K562 (cell line): Measurements from ENCODE around the gene SHISA8. TPM values are rescaled to one million over a fixed set of nuclear protein-coding genes. Genes with fewer than 3 reads are reported as not detected.

Experiments used
- CBX2 ChIP-seq: fragments of 200-600 bp; sonication (generic); IDR thresholded peaks from one replicate; pipeline ENCODE4 v1.6.1; 2012; ENCODE audit warnings: mild to moderate bottlenecking, low read length, inconsistent platforms; ENCODE audit not compliant: insufficient read depth, poor library complexity, severe bottlenecking
- CHD7 ChIP-seq: fragments of 200-600 bp; sonication (generic); IDR thresholded peaks from one replicate; pipeline ENCODE4 v1.6.1; 2012; ENCODE audit warnings: mild to moderate bottlenecking, low read depth, low read length, inconsistent platforms
- KHSRP ChIP-seq: fragments of 450-650 bp; IDR thresholded peaks from 2 replicates; pipeline ENCODE4 v1.6.1; 2017
- MBD2 ChIP-seq: sonication (generic); IDR thresholded peaks from 2 replicates; pipeline ENCODE4 v1.6.1; 2016; ENCODE audit warnings: low read depth, borderline replicate concordance
- MYC ChIP-seq, 2 experiments: fragments of 250-450 bp in 1 of 2; sonication (Bioruptor Pico) in 1 of 2; IDR thresholded peaks; 2 replicates each; pipeline versions ENCODE4 v1.5.1 to v1.6.1; 2012 to 2021; ENCODE audit warnings: low read depth in 2 of 2, borderline replicate concordance in 1 of 2, improper control_type of control experiment in 1 of 2, low read length in 1 of 2, mild to moderate bottlenecking in 1 of 2, moderate library complexity in 1 of 2
- REST ChIP-seq, 2 experiments: fragments of 450-650 bp; formaldehyde crosslinking in 1 of 2; IDR thresholded peaks; 2 replicates each; pipeline versions ENCODE4 v1.4.0 to v1.6.1; 2014 to 2020; ENCODE audit warnings: mild to moderate bottlenecking in 2 of 2, borderline replicate concordance in 1 of 2, low read depth in 1 of 2
- ZNF212 ChIP-seq: fragments of 450-650 bp; formaldehyde crosslinking; IDR thresholded peaks from 2 replicates; pipeline ENCODE4 v1.4.0; 2020; ENCODE audit warnings: mild to moderate bottlenecking
- polyA plus RNA-seq, 8 experiments: library from polyadenylated mRNA; depleted of rRNA in 4 of 8; stranded (reverse) in 5 of 8; unstranded in 3 of 8; fragments of >200 nt; fragmentation: Nextera tagmentation in 2 of 8; fragmentation: Illumina TruSeq in 1 of 8; extraction: Ambion mirVana in 2 of 8; extraction: Trizol in 1 of 8; gene quantifications; 2 replicates each; pipeline versions ENCODE4 v1.2.1 to v1.2.3, GENCODE V29; 2011 to 2014; ENCODE audit warnings: inconsistent platforms in 1 of 8, missing spikeins in 1 of 8
- total RNA-seq, 7 experiments: library from RNA; depleted of rRNA in 6 of 7; stranded (reverse); fragments of >200 nt in 6 of 7; fragmentation: Illumina TruSeq in 2 of 7; extraction: Trizol in 2 of 7; gene quantifications; 2 replicates each; pipeline versions ENCODE4 v1.2.1 to v1.2.3, GENCODE V29; 2011 to 2021; ENCODE audit warnings: low replicate concordance in 1 of 7

Gene SHISA8
- total and polyA plus RNA-seq, 9 of the 15 experiments (the other 6 are each of a cell fraction or from before 2014, with no cell fraction given), result 0.07 to 3.3 (median 1.1) TPM; not detected in 4

DNA sequence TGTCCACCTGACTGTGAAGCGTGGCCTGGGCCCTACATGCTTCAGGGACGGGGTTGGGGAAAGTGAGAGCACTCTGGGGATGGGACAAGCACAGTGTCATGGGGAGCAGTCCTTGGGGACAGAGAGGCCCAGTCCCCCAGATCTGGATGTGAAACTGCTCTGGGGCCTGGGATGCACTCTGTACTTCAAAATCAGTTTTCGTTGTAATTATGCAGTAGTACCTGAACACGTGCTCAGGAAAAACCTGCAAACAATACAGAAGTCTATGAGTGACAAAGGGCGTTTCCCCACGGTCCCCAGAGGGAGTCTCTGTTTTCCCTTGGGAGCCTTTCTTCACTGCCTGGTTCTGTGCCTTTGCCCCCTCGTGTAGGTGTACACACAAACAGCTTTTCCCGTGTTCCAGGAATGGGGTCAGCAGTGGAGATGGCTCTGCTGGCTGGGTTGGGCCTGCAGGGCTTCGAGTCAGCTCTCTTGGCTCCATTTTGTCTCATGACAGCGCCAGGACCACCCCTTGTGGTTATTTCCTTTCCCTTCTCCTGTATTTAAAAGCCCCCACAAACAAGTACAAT, 16.9 kb upstream of the SHISA8 start (continued):
- TF ChIP-seq REST (IDR thresholded peaks at IDR 0.05; ENCODE audit: borderline replicate concordance) (no peak), REST (CRISPR knock-in tag; IDR thresholded peaks at IDR 0.05; ENCODE audit: low read depth) (no peak), CBX2 (no peak), MYC (IDR thresholded peaks at IDR 0.05; ENCODE audit: low read depth, low read length) (no peak), MYC (CRISPR knock-in tag; IDR thresholded peaks at IDR 0.05; ENCODE audit: borderline replicate concordance, low read depth) (no peak), CHD7 (no peak), KHSRP (no peak), ZNF212 (CRISPR knock-in tag) (no peak), MBD2 (no peak)
